Stimulated activated naive CD4-positive, alpha-beta T cell treated with Interleukin-2 at 50 U/mL for 16 hours (primary cell): ENCODE measurements around the gene CTTNBP2.
"Not testable (repeated sequence)": the region's sequence is repeated elsewhere in the genome, so short reads cannot be mapped to it uniquely, and the experiment has no call there.

ENCODE experiments used
- DNase-seq: peaks from one replicate; lab custom pipeline; 2025; lab: John Stamatoyannopoulos, UW

Gene CTTNBP2

GRCh38 chr7:117737926-117738325 is 135.3 kb downstream of the CTTNBP2 start:
- no peak for DNase-seq

GRCh38 chr7:117731455-117731854 is 141.8 kb downstream of the CTTNBP2 start:
- no peak for DNase-seq

GRCh38 chr7:117730390-117730789 is 142.9 kb downstream of the CTTNBP2 start:
- DNase-seq: no peak

GRCh38 chr7:117728890-117729624 is 144.2 kb downstream of the CTTNBP2 start:
- DNase-seq: no peak

GRCh38 chr7:117724898-117725297 is 148.3 kb downstream of the CTTNBP2 start:
- no peak for DNase-seq

DNA sequence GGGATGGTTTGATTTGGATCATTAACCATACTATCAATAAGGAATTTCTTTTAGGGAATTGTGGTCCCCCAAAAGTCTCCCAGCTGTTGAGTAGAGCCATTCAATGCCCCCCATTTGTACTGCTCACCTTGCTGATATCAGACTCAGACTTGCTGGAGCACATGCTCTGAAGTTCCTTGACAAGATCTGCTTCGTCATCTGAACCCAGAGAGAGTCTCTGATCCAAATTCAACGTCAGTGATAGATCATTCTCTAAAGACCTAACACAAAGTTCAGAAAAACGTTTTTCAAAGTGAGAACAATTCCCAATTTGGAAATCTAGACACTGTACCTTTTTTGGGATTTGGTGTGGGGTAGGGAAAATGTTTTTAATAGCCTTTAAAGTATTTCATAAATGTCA is 153.9 kb downstream of the CTTNBP2 start:
- DNase-seq: no peak

DNA sequence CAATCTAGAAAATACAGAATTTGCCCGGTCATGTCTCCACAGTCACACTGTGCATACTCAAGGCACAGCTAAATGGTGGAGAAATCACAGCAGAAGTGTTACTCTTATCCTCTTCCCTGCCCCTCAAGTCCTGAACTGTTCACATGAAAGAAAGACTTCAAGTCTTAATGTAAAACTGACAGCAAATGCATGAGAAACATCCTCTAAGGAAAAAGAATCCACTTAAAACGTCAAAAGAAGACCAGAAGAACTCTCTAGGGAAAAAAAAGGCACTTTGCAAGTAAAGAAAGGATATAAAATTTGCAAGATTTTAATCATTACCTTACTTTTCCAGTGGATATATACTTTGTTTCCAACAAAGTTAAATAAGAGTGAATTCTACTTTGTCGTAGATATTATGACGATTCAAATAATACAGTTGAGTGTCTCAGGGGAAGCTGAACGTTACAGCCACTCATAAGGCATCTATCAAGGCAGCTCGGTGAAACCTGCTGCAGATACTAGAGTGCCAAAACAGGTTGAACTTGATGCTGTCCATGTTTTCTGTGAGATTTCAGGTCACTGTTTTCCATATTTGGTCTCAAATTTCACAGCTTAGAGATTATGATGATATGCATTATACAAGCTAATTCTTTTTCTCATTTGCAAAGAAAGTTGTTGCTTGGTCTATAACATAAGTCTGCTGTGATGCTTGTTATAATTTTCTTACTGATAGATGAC is 155.0 kb downstream of the CTTNBP2 start:
- DNase-seq: no peak

DNA sequence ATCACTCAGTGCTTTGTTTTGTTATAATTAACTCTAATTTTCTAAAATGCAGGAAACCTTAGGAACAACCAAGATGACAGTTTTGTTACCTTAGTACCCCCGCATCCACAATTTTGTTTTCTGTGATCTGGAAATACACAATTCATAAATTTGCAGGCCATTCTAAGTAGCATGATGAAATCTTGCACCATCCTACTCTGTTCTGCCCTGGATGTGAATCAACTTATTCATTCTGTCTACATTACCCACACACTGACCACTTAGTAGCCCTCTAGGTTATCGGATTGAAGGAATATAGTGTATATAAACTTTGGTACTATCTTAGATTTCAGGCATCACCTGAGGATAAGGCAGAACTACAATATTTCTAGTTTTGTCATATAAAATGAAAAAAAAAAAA is 155.9 kb downstream of the CTTNBP2 start:
- DNase-seq: no peak

DNA sequence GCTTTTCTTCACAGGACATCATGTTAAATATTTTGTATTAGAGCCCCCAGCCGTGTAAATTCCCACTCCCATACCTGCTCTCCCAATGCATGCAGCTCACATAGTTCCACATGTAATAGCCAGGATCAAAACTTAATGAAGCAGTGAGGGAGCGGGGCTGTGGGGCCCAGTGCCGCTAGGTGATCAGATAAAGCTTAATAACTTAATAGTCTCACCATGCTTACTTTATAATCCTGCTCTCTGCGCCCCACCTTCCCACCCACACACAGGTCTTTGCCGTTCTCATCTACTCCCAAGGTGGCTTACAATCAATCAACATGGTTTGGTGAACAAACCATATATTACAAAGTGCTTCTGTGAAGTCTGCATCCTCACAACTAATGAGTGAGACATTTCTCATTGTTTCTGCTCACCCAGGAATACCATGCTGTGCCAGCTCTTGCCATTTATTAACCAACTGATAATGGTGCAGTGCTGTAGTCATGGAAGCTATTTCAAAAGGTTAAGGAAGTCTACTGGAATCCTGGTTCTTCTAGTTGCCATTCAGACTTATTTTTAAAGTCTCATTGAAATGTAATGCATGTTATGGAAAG is 156.4 kb downstream of the CTTNBP2 start:
- DNase-seq: no peak

- DNase-seq: no peak
Observed at GRCh38 chr7:117715784-117716445, 157.3 kb downstream of the CTTNBP2 start.

DNA sequence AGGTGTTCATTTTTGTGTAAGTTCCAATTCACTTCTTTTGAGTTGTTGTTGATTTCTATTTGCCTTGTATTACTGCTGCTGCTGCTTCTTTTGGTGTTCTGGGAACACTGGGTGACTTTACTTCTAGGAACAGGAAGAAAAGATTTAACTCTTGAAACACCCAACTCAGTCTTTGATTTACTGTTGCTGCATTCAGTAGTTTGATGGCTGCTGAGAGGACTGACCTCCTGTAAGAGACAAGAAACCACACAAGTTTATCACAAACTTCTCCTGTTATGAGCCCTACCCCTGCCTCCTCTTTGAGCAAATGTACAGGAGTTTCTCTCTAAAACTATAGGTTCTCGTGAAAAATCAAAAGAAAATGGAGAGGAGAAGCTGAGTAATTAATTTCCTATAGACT is 161.7 kb downstream of the CTTNBP2 start:
- no peak for DNase-seq

DNA sequence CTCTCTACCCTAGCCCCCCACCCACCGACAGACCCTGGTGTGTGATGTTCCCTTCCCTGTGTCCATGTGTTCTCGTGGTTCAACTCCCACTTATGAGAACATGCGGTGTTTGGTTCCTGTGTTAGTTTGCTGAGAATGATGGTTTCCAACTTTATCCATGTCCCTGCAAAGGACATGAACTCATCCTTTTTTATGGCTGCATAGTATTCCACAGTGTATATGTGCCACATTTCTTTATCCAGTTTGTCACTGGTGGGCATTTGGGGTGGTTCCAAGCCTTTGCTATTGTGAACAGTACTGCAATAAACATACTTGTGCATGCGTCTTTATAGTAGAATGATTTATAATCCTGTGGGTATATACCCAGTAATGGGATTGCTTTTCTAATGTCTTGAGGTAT is 165.1 kb downstream of the CTTNBP2 start:
- DNase-seq: not testable (repeated sequence)

- DNase-seq: no peak
Observed at GRCh38 chr7:117707080-117707479, 166.2 kb downstream of the CTTNBP2 start.

DNA sequence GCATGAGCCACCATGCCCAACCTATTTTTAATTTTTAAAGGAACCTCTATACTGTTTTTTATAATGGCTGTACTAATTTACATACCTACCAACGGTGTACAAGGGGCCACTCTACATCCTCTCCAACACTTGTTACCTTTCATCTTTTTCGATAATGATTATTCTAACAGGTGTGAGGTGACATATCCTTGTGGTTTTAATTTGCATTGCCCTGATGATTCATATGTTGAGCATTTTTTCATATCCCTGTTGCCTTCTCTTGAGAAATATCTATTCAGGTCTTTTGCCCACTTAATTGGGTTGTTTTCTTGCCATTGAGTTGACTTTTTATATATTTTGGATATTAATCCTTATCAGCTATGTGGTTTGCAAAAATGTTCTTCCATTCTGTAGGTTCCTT is 167.0 kb downstream of the CTTNBP2 start:
- no peak for DNase-seq

- DNase-seq: no peak
Observed at GRCh38 chr7:117705630-117706029, 167.6 kb downstream of the CTTNBP2 start.

DNA sequence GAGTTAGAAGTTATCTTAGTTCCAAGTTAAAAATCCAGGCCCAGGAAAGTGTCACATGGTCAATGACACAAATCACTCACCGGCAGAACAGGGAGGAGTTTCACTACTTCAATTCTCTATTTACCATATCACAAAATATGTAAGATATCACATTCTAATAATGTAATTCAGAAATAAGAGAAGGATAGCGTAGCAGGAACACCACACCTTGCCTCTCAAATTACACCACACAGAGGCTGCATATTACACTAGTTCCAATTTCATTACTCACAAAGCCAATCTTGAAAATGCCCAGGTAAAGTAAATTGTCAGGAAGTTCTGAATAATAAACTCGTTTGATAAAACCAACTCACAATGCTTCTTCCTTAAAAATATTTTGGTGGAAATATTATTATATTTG is 169.2 kb downstream of the CTTNBP2 start:
- DNase-seq: no peak

GRCh38 chr7:117698018-117698417 is 175.2 kb downstream of the CTTNBP2 start:
- DNase-seq: no peak

DNA sequence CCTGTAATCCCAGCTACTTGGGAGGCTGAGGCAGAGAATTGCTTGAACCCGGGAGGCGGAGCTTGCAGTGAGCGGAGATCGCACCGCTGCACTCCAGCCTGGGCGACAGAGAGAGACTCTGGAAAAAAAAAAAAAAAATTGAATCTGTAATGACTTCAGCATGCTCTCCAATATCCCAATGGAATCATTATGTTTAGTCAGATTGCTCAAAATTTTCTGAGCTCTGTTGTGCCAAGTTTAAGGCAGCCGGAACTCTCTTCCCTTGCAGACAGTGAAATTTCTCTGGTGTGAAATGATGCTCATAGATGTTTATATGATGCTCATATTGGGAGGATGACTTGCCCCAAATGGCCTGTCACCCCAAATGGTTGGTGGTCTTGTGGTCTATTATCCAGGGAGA is 180.9 kb downstream of the CTTNBP2 start:
- DNase-seq: no peak

DNA sequence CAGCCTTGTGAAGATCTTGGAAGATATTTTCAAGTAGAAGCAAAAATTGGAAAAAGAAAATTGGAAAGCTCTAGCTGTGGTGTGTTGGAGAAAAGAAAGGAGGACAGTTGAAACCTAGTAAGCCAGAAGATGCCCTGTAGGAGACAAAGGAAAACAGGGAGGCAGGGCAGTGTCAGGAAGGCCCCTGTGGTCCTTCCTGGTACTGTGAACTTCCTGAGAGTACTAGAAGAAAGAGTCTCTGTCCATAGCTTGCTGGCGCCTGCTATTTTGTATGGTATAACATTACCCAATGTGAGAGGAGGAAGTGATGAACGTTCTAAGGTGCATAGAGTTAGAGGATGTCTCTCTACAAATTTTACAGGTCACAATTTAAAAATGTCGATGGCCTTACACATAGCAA is 183.1 kb downstream of the CTTNBP2 start:
- DNase-seq: no peak

DNA sequence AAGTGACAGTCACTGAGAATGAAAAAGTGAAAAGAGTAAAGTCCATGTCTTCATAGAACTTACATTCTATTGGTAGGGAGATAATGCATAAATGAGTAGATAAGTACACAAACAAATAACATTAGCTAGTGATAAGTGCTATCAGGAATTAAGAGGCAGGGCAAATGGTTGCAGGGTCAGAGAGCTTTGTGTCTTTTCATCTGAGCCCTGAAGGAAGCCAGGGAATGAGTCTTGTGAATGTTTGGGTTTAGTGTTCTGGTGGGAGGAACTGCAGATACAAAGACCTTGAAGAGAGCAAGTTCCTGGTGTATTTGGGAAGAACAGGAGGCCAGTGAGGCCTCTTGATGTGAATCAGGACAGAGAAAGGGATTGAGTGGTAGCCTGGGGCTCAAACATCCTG is 183.8 kb downstream of the CTTNBP2 start:
- no peak for DNase-seq

- DNase-seq: no peak
Observed at GRCh38 chr7:117688126-117688525, 185.1 kb downstream of the CTTNBP2 start.

GRCh38 chr7:117686311-117686935 is 186.8 kb downstream of the CTTNBP2 start:
- no peak for DNase-seq
